Stomach smooth muscle (tissue), 2 donors: ENCODE data around the gene IDI2.

Experiments used
- H3K27ac ChIP-seq: one replicate; pipeline ENCODE4 v1.7.0; 2013; ENCODE audit warnings: mild to moderate bottlenecking, low read length, inconsistent platforms
- H3K27me3 ChIP-seq, 2 donors: one replicate each; pipeline ENCODE4 v1.7.0; 2013; ENCODE audit warnings: low read length in 2 of 2; ENCODE audit not compliant: insufficient read depth in 2 of 2, control insufficient read depth in 1 of 2
- H3K36me3 ChIP-seq, 2 donors: one replicate each; pipeline ENCODE4 v1.7.0; 2013; ENCODE audit warnings: low read length in 2 of 2; ENCODE audit not compliant: control insufficient read depth in 2 of 2, insufficient read depth in 2 of 2
- H3K4me1 ChIP-seq: one replicate; pipeline ENCODE4 v1.7.0; 2013; ENCODE audit warnings: low read length; ENCODE audit not compliant: control insufficient read depth, insufficient read depth
- H3K4me3 ChIP-seq, 2 donors: one replicate each; pipeline ENCODE4 v1.7.0; 2013; ENCODE audit warnings: low read length in 2 of 2
- H3K9ac ChIP-seq, 2 donors: one replicate each; pipeline ENCODE4 v1.7.0; 2013; ENCODE audit warnings: low read length in 2 of 2, mild to moderate bottlenecking in 1 of 2
- H3K9me3 ChIP-seq, 2 donors: one replicate each; pipeline ENCODE4 v1.7.0; 2013; ENCODE audit warnings: low read length in 2 of 2; ENCODE audit not compliant: control insufficient read depth in 2 of 2
- donor health status: healthy.
- donor health status: Pancreatic carcinoma.

The IDI2 gene

GRCh38 chr10:992871-993270 lies 32.8 kb downstream of the IDI2 start:
- Histone ChIP-seq H3K9me3 (no peaks in the 10 kb centered on the region), H3K36me3 (peaks cover 32 to 35% of the 10 kb centered on the region in 2 donors), H3K4me1 (peaks cover 10% of the 10 kb centered on the region), H3K27me3 (no peaks in the 10 kb centered on the region), H3K27ac (no peak overlapping the region), H3K9ac (no peak overlapping the region), H3K4me3 (no peak overlapping the region)

- H3K4me3 ChIP-seq: no peak overlapping the region
- no peak overlapping the region for H3K9ac ChIP-seq
- H3K9me3 ChIP-seq: no peaks in the 10 kb centered on the region
- H3K4me1 ChIP-seq: peaks cover 12% of the 10 kb centered on the region
- H3K36me3 ChIP-seq: peaks cover 28 to 32% of the 10 kb centered on the region in 2 donors
- no peak overlapping the region for H3K27ac ChIP-seq
- H3K27me3 ChIP-seq: no peaks in the 10 kb centered on the region
Observed at GRCh38 chr10:992467-992866, 33.2 kb downstream of the IDI2 start.

GRCh38 chr10:990808-991207 lies 34.9 kb downstream of the IDI2 start:
- peaks cover 17% of the 10 kb centered on the region for H3K4me1 ChIP-seq
- H3K9me3 ChIP-seq: no peaks in the 10 kb centered on the region
- no peak overlapping the region for H3K9ac ChIP-seq

GRCh38 chr10:988667-989545 lies 36.8 kb downstream of the IDI2 start:
- Histone ChIP-seq H3K4me3 (peak overlapping the region; percentile 89 to 98), H3K36me3 (peaks cover 7 to 9% of the 10 kb centered on the region in 2 donors), H3K4me1 (peaks cover 17% of the 10 kb centered on the region), H3K9ac (peak overlapping the region; percentile 85 to 90), H3K9me3 (no peaks in the 10 kb centered on the region), H3K27me3 (no peaks in the 10 kb centered on the region), H3K27ac (peak overlapping the region; percentile 89)

More at GRCh38 chr10:990808-991207, 34.9 kb downstream of the IDI2 start:
- Histone ChIP-seq H3K27ac (no peak overlapping the region), H3K36me3 (peaks cover 14 to 20% of the 10 kb centered on the region in 2 donors), H3K27me3 (no peaks in the 10 kb centered on the region), H3K4me3 (no peak overlapping the region)

GRCh38 chr10:987870-988666 lies 37.6 kb downstream of the IDI2 start, which contains the start of gene GTPBP4:
Gene GTPBP4, plus strand, starts transcription at chr10:988434. Its CDS starts 46 bp downstream, at chr10:988480.
- peaks cover 4 to 7% of the 10 kb centered on the region in 2 donors for H3K36me3 ChIP-seq
- H3K27ac ChIP-seq: peak within 1 kb of the TSS; percentile 89

GRCh38 chr10:987620-987869 lies 38.1 kb downstream of the IDI2 start:
- H3K9me3 ChIP-seq: no peaks in the 10 kb centered on the region
- no peaks in the 10 kb centered on the region for H3K27me3 ChIP-seq
- peaks cover 17% of the 10 kb centered on the region for H3K4me1 ChIP-seq
- H3K4me3 ChIP-seq: peak overlapping the region; percentile 89 to 98
- H3K36me3 ChIP-seq: peaks cover 0 to 4% of the 10 kb centered on the region in 2 donors
- peak overlapping the region; percentile 89 for H3K27ac ChIP-seq
- peak overlapping the region; percentile 85 to 91 for H3K9ac ChIP-seq

More at GRCh38 chr10:987870-988666, 37.6 kb downstream of the IDI2 start, which contains the start of gene GTPBP4:
- H3K4me3 ChIP-seq: peak within 1 kb of the TSS; percentile 89 to 98
- H3K4me1 ChIP-seq: peaks cover 17% of the 10 kb centered on the region
- H3K9ac ChIP-seq: peak within 1 kb of the TSS; percentile 85 to 91
- H3K9me3 ChIP-seq: no peaks in the 10 kb centered on the region
- no peaks in the 10 kb centered on the region for H3K27me3 ChIP-seq

GRCh38 chr10:986881-987619 lies 38.6 kb downstream of the IDI2 start:
- Histone ChIP-seq H3K9me3 (no peaks in the 10 kb centered on the region), H3K4me1 (peaks cover 17% of the 10 kb centered on the region), H3K4me3 (peak overlapping the region; percentile 89 to 98), H3K36me3 (peaks cover 0 to 4% of the 10 kb centered on the region in 2 donors), H3K27ac (peak overlapping the region; percentile 89), H3K9ac (peak overlapping the region; percentile 85 to 91), H3K27me3 (no peaks in the 10 kb centered on the region)

GRCh38 chr10:986137-986825 lies 39.4 kb downstream of the IDI2 start:
- H3K36me3 ChIP-seq: peaks cover 0 to 4% of the 10 kb centered on the region in 2 donors
- H3K9me3 ChIP-seq: no peaks in the 10 kb centered on the region
- H3K27me3 ChIP-seq: no peaks in the 10 kb centered on the region
- peak overlapping the region in 1 of 2 donors; percentile 13 for H3K9ac ChIP-seq
- peaks cover 17% of the 10 kb centered on the region for H3K4me1 ChIP-seq
- no peak overlapping the region for H3K27ac ChIP-seq
- H3K4me3 ChIP-seq: no peak overlapping the region

- peaks cover 17% of the 10 kb centered on the region for H3K4me1 ChIP-seq
- H3K36me3 ChIP-seq: peaks cover 0 to 4% of the 10 kb centered on the region in 2 donors
- H3K9me3 ChIP-seq: no peaks in the 10 kb centered on the region
- H3K27ac ChIP-seq: no peak overlapping the region
- H3K9ac ChIP-seq: no peak overlapping the region
- no peaks in the 10 kb centered on the region for H3K27me3 ChIP-seq
- H3K4me3 ChIP-seq: no peak overlapping the region
Observed at GRCh38 chr10:985361-985760, 40.3 kb downstream of the IDI2 start.
